HG02610 (cell line): ENCODE data around the gene GLIS1.

ENCODE experiments used
- ATAC-seq: cut with Tn5 transposase; IDR thresholded peaks from one replicate; pipeline ENCODE4 v1.9.1; 2021; ENCODE audit warnings: mild to moderate bottlenecking, moderate library complexity; ENCODE audit not compliant: unreplicated experiment

The GLIS1 gene

GRCh38 chr1:53502641-53503432 lies 236.1 kb downstream of the GLIS1 start:
- no peak for ATAC-seq

GRCh38 chr1:53501065-53502005 lies 237.6 kb downstream of the GLIS1 start:
- no peak for ATAC-seq

- no peak for ATAC-seq
Measured at GRCh38 chr1:53500204-53501064, 238.5 kb downstream of the GLIS1 start.

GRCh38 chr1:53499257-53500203 lies 239.4 kb downstream of the GLIS1 start:
- ATAC-seq, result no peak

GRCh38 chr1:53498555-53499131 lies 240.3 kb downstream of the GLIS1 start:
- ATAC-seq, result no peak

GRCh38 chr1:53495633-53496345 lies 243.2 kb downstream of the GLIS1 start:
- no peak for ATAC-seq

- ATAC-seq, result no peak
Measured at GRCh38 chr1:53490351-53490750, 248.6 kb downstream of the GLIS1 start.

- no peak for ATAC-seq
Measured at GRCh38 chr1:53486395-53487026, 252.5 kb downstream of the GLIS1 start.

- ATAC-seq, result no peak
Measured at GRCh38 chr1:53485478-53486394, 253.2 kb downstream of the GLIS1 start.

GRCh38 chr1:53484705-53485477 lies 254.1 kb downstream of the GLIS1 start:
- ATAC-seq, result no peak

- ATAC-seq, result no peak
Measured at GRCh38 chr1:53483656-53484055, 255.3 kb downstream of the GLIS1 start.

GRCh38 chr1:53483170-53483569 lies 255.8 kb downstream of the GLIS1 start:
- ATAC-seq, result no peak

GRCh38 chr1:53482441-53483153 lies 256.4 kb downstream of the GLIS1 start:
- no peak for ATAC-seq

- ATAC-seq, result no peak
Measured at GRCh38 chr1:53481456-53481855, 257.5 kb downstream of the GLIS1 start.

GRCh38 chr1:53480678-53481077 lies 258.3 kb downstream of the GLIS1 start:
- ATAC-seq, result no peak

GRCh38 chr1:53478502-53478818 lies 260.5 kb downstream of the GLIS1 start:
- no peak for ATAC-seq
